Vagina (tissue), 2 donors: Measurements from ENCODE around the gene REEP3.

Source experiments
- POLR2AphosphoS5 ChIP-seq, 2 donors: sonication (generic); formaldehyde crosslinking; IDR thresholded peaks; one replicate each; pipeline ENCODE4 v1.9.0; 2017; ENCODE audit warnings: antibody characterized with exemption in 2 of 2, mild to moderate bottlenecking in 2 of 2, low read depth in 1 of 2; ENCODE audit not compliant: insufficient read depth in 1 of 2
- TF ChIP-seq, protein P1 (sequence below), 3 experiments: fragments of 450-650 bp in 2 of 3; fragments of 200-600 bp in 1 of 3; sonication (generic) in 1 of 3; IDR thresholded peaks; one replicate each; pipeline ENCODE4 v1.5.1; 2017 to 2019; ENCODE audit warnings: antibody characterized with exemption in 3 of 3, mild to moderate bottlenecking in 2 of 3, moderate library complexity in 2 of 3

DNA sequence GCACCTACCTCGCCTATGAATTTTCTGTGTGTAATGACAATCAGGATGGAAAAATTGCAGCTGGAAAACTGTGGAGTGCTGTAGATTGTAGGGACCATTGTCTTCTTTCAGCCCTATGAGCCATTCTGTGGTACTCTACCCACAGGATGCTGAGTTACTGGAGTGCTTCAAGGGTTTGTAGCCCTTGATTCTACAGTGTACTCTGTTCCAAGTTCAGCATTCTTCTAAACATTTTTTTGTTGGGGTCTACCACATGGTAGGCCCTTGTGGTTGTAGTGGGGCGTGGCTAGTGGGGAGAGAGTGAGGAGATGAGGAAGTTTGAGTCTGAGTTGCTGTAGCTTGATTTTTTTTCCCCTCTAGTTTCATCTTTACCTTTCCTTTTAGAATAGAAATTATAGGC is 33.5 kb downstream of the REEP3 start:
- TF ChIP-seq, protein P1, sequence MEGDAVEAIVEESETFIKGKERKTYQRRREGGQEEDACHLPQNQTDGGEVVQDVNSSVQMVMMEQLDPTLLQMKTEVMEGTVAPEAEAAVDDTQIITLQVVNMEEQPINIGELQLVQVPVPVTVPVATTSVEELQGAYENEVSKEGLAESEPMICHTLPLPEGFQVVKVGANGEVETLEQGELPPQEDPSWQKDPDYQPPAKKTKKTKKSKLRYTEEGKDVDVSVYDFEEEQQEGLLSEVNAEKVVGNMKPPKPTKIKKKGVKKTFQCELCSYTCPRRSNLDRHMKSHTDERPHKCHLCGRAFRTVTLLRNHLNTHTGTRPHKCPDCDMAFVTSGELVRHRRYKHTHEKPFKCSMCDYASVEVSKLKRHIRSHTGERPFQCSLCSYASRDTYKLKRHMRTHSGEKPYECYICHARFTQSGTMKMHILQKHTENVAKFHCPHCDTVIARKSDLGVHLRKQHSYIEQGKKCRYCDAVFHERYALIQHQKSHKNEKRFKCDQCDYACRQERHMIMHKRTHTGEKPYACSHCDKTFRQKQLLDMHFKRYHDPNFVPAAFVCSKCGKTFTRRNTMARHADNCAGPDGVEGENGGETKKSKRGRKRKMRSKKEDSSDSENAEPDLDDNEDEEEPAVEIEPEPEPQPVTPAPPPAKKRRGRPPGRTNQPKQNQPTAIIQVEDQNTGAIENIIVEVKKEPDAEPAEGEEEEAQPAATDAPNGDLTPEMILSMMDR (IDR thresholded peaks at IDR 0.05): no peak
- no peak for TF ChIP-seq POLR2AphosphoS5 (IDR thresholded peaks at IDR 0.05; ENCODE audit: insufficient read depth in 1 of 2, low read depth in 1 of 2)
